ENCODE results near the gene ALAD.

The ALAD gene

GRCh38 chr9:113356686-113357292, 44.3 kb downstream of the ALAD start:
- Mint-ChIP-seq H3K4me1 (no peaks in the 10 kb centered on the region), H3K9me3 (no peaks in the 10 kb centered on the region), H3K27ac (no peak overlapping the region), H3K4me3 (no peak overlapping the region), H3K36me3 (no peaks in the 10 kb centered on the region), H3K27me3 (peaks cover 16% of the 10 kb centered on the region)
- CTCF ChIA-PET = interaction anchor here (2.1 kb wide), 1 partner anchor 8 kb away, joined by 6 read pairs; no protein-coding TSS in a partner anchor
- DNase-seq = no peak

- H3K36me3 Mint-ChIP-seq = no peaks in the 10 kb centered on the region
- H3K9me3 Mint-ChIP-seq = no peaks in the 10 kb centered on the region
- no peak overlapping the region for H3K27ac Mint-ChIP-seq
- CTCF ChIA-PET = interaction anchor here (1.2 to 2.1 kb wide), 2 partner anchors 10 to 46 kb away, joined by 3 to 6 read pairs; partner anchors contain the start of gene ALAD
- H3K27me3 Mint-ChIP-seq = peaks cover 33% of the 10 kb centered on the region
- H3K4me3 Mint-ChIP-seq = no peak overlapping the region
- peaks cover 14% of the 10 kb centered on the region for H3K4me1 Mint-ChIP-seq
- DNase-seq = no peak
Observed at GRCh38 chr9:113355040-113355596, 46.0 kb downstream of the ALAD start.

GRCh38 chr9:113352411-113352810, 48.7 kb downstream of the ALAD start:
- Mint-ChIP-seq H3K4me1 (peaks cover 27% of the 10 kb centered on the region), H3K27ac (no peak overlapping the region), H3K9me3 (no peaks in the 10 kb centered on the region), H3K36me3 (no peaks in the 10 kb centered on the region), H3K4me3 (no peak overlapping the region), H3K27me3 (peaks cover 44% of the 10 kb centered on the region)
- CTCF ChIA-PET = interaction anchor here (1.3 kb wide), 1 partner anchor 13 kb away, joined by 4 read pairs; no protein-coding TSS in a partner anchor
- no peak for DNase-seq

- CTCF ChIA-PET = interaction anchor here (0.9 to 3.5 kb wide), 4 partner anchors 13 to 51 kb away, joined by 3 to 15 read pairs (median 4); partner anchors contain the start of gene WDR31
- Mint-ChIP-seq H3K27ac (no peak overlapping the region), H3K4me3 (no peak overlapping the region), H3K9me3 (no peaks in the 10 kb centered on the region), H3K27me3 (peaks cover 44% of the 10 kb centered on the region), H3K4me1 (peaks cover 27% of the 10 kb centered on the region), H3K36me3 (no peaks in the 10 kb centered on the region)
- no peak for DNase-seq
Observed at GRCh38 chr9:113352006-113352405, 49.1 kb downstream of the ALAD start.

GRCh38 chr9:113350937-113351336, 50.1 kb downstream of the ALAD start:
- H3K4me1 Mint-ChIP-seq = peaks cover 27% of the 10 kb centered on the region
- H3K36me3 Mint-ChIP-seq = no peaks in the 10 kb centered on the region
- H3K27ac Mint-ChIP-seq = no peak overlapping the region
- peaks cover 44% of the 10 kb centered on the region for H3K27me3 Mint-ChIP-seq
- CTCF ChIA-PET = interaction anchor here (0.9 to 3.5 kb wide), 6 partner anchors 9 to 240 kb away, joined by 3 to 15 read pairs (median 4); partner anchors contain the start of genes ALAD and WDR31
- no peaks in the 10 kb centered on the region for H3K9me3 Mint-ChIP-seq
- peak; percentile 43 for DNase-seq
- peak overlapping the region; percentile 78 for H3K4me3 Mint-ChIP-seq

GRCh38 chr9:113350107-113350661, 50.9 kb downstream of the ALAD start:
- no peaks in the 10 kb centered on the region for H3K9me3 Mint-ChIP-seq

GRCh38 chr9:113349445-113350094, 51.5 kb downstream of the ALAD start, which contains the start of gene BSPRY:
TSS of gene BSPRY (plus strand) at chr9:113349541. CDS start at chr9:113349580, 39 bp downstream.
- Mint-ChIP-seq H3K9me3 (no peaks in the 10 kb centered on the region), H3K27me3 (peaks cover 44% of the 10 kb centered on the region), H3K27ac (peak within 1 kb of the TSS; percentile 61), H3K4me3 (peak within 1 kb of the TSS; percentile 80), H3K4me1 (peaks cover 27% of the 10 kb centered on the region), H3K36me3 (no peaks in the 10 kb centered on the region)
- peak; percentile 58 for DNase-seq
- CTCF ChIA-PET = interaction anchor here (0.8 to 3.5 kb wide), 5 partner anchors 8 to 242 kb away, joined by 3 to 15 read pairs (median 3); partner anchors contain the start of genes ALAD and WDR31

More at GRCh38 chr9:113350107-113350661, 50.9 kb downstream of the ALAD start:
- peaks cover 27% of the 10 kb centered on the region for H3K4me1 Mint-ChIP-seq
- peak overlapping the region; percentile 61 for H3K27ac Mint-ChIP-seq
- peak overlapping the region; percentile 78 for H3K4me3 Mint-ChIP-seq
- CTCF ChIA-PET = interaction anchor here (0.8 to 3.5 kb wide), 6 partner anchors 8 to 241 kb away, joined by 3 to 15 read pairs (median 4); partner anchors contain the start of genes ALAD and WDR31
- no peaks in the 10 kb centered on the region for H3K36me3 Mint-ChIP-seq
- DNase-seq = no peak
- H3K27me3 Mint-ChIP-seq = peaks cover 44% of the 10 kb centered on the region

- DNase-seq = no peak
- peaks cover 41% of the 10 kb centered on the region for H3K27me3 Mint-ChIP-seq
- CTCF ChIA-PET = interaction anchor here (0.9 to 3.5 kb wide), 4 partner anchors 10 to 233 kb away, joined by 3 to 15 read pairs (median 7); partner anchors contain the start of genes ALAD, CDC26, PRPF4 and WDR31
- no peaks in the 10 kb centered on the region for H3K36me3 Mint-ChIP-seq
- no peaks in the 10 kb centered on the region for H3K9me3 Mint-ChIP-seq
- H3K4me3 Mint-ChIP-seq = peak overlapping the region; percentile 80
- H3K27ac Mint-ChIP-seq = no peak overlapping the region
- peaks cover 27% of the 10 kb centered on the region for H3K4me1 Mint-ChIP-seq
Observed at GRCh38 chr9:113349066-113349444, 52.0 kb downstream of the ALAD start.

- CTCF ChIA-PET = interaction anchor here (1.5 to 3.5 kb wide), 3 partner anchors 9 to 234 kb away, joined by 3 to 15 read pairs (median 9); partner anchors contain the start of genes CDC26, PRPF4 and WDR31
- peak overlapping the region; percentile 36 for H3K4me3 Mint-ChIP-seq
- no peaks in the 10 kb centered on the region for H3K9me3 Mint-ChIP-seq
- H3K36me3 Mint-ChIP-seq = no peaks in the 10 kb centered on the region
- H3K27ac Mint-ChIP-seq = no peak overlapping the region
- peaks cover 39% of the 10 kb centered on the region for H3K27me3 Mint-ChIP-seq
- H3K4me1 Mint-ChIP-seq = peaks cover 30% of the 10 kb centered on the region
- DNase-seq = no peak
Observed at GRCh38 chr9:113348437-113348836, 52.6 kb downstream of the ALAD start.

GRCh38 chr9:113345671-113346070, 55.4 kb downstream of the ALAD start:
- no peak for DNase-seq
- Mint-ChIP-seq H3K27ac (no peak overlapping the region), H3K9me3 (no peaks in the 10 kb centered on the region), H3K27me3 (peaks cover 20% of the 10 kb centered on the region), H3K4me1 (peaks cover 32% of the 10 kb centered on the region), H3K36me3 (no peaks in the 10 kb centered on the region), H3K4me3 (no peak overlapping the region)
- CTCF ChIA-PET = interaction anchor here (0.6 kb wide), 1 partner anchor 30 kb away, joined by 3 read pairs; no protein-coding TSS in a partner anchor

- H3K36me3 Mint-ChIP-seq = no peaks in the 10 kb centered on the region
- DNase-seq = no peak
- H3K4me3 Mint-ChIP-seq = no peak overlapping the region
- CTCF ChIA-PET = no interaction called here
- H3K27me3 Mint-ChIP-seq = peaks cover 15% of the 10 kb centered on the region
- H3K27ac Mint-ChIP-seq = no peak overlapping the region
- no peaks in the 10 kb centered on the region for H3K9me3 Mint-ChIP-seq
- peaks cover 32% of the 10 kb centered on the region for H3K4me1 Mint-ChIP-seq
Observed at GRCh38 chr9:113345190-113345589, 55.9 kb downstream of the ALAD start.

GRCh38 chr9:113343732-113344231, 57.3 kb downstream of the ALAD start:
- Mint-ChIP-seq H3K9me3 (no peaks in the 10 kb centered on the region), H3K36me3 (no peaks in the 10 kb centered on the region), H3K27ac (no peak overlapping the region)

GRCh38 chr9:113341712-113342410, 59.2 kb downstream of the ALAD start:
- H3K27me3 Mint-ChIP-seq = peaks cover 14% of the 10 kb centered on the region
- H3K27ac Mint-ChIP-seq = no peak overlapping the region
- peaks cover 27% of the 10 kb centered on the region for H3K4me1 Mint-ChIP-seq
- CTCF ChIA-PET = interaction anchor here (0.8 kb wide), 1 partner anchor 9 kb away, joined by 3 read pairs; no protein-coding TSS in a partner anchor
- H3K4me3 Mint-ChIP-seq = no peak overlapping the region
- no peak for DNase-seq
- no peaks in the 10 kb centered on the region for H3K36me3 Mint-ChIP-seq
- H3K9me3 Mint-ChIP-seq = no peaks in the 10 kb centered on the region

More at GRCh38 chr9:113343732-113344231, 57.3 kb downstream of the ALAD start:
- DNase-seq = no peak
- Mint-ChIP-seq H3K4me1 (peaks cover 29% of the 10 kb centered on the region), H3K27me3 (peaks cover 15% of the 10 kb centered on the region), H3K4me3 (no peak overlapping the region)
- CTCF ChIA-PET = interaction anchor here (0.6 kb wide), 1 partner anchor 22 kb away, joined by 3 read pairs; no protein-coding TSS in a partner anchor

All from activated naive CD4-positive, alpha-beta T cell treated with anti-CD3 and anti-CD28 coated beads, Interleukin-2, amount 10 ng/mL, durations not matched to agents 7 days and 5 days (primary cell).